ENCODE measurements around the gene MARS1.

GRCh38 chr12:57528831-57529555 lies 41.1 kb downstream of the MARS1 start:
- TF ChIP-seq POLR2AphosphoS5 (IDR thresholded peaks at IDR 0.05; ENCODE audit: low read depth, low read length) (no peak), TAF1 (IDR thresholded peaks at IDR 0.05; ENCODE audit: low read depth, low read length) (no peak), POLR2A (IDR thresholded peaks at IDR 0.05; ENCODE audit: low read depth, low read length) (no peak), POU2F2 (IDR thresholded peaks at IDR 0.05; ENCODE audit: low read depth, low read length) (no peak), SPI1 (IDR thresholded peaks at IDR 0.05; ENCODE audit: low read depth, low read length) (no peak), PAX5 (IDR thresholded peaks at IDR 0.05; ENCODE audit: insufficient read depth, low read length, severe bottlenecking) (no peak)

Measured in GM12891 (cell line).